Renal cortex interstitium (tissue), 11 donors: ENCODE results near the gene KIAA0040. TPM values are rescaled to one million over a fixed set of nuclear protein-coding genes. Genes with fewer than 3 reads are reported as not detected.

ENCODE experiments used
- DNase-seq, 11 donors: peaks; one replicate each; pipeline ENCODE4 v3.0.0-alpha.2; 2013; ENCODE audit warnings: low read depth in 9 of 11, low spot score in 4 of 11; ENCODE audit errors: extremely low read depth in 1 of 11
- polyA plus RNA-seq, 3 donors: library from polyadenylated mRNA; unstranded; fragments of 120-200 nt; gene quantifications; one replicate each; pipeline ENCODE4 v1.2.1, GENCODE V29; 2013; ENCODE audit not compliant: insufficient read length in 3 of 3

Gene KIAA0040
- polyA plus RNA-seq, 3 donors: 12.4 to 15.7 (median 13.0) TPM

DNA sequence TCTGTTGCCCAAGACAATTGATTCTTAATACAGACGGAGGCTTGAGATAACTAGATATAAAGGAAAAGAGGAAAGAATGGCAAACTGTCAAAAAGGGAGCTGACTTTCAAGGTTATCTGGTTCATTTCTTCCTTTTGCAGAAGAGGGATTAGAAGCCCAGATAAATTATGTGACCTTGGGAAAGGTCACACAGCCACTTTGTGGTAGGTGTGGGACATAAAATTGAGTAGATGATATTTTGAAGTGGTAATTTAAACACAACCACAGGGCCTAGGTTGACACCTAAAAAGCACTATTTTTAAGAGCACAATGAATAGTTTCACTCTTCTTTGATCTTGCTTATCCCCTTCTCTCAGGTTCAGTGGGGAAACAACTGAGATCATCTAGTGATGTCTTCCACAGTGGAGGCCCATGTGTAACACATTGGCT lies 16.9 kb upstream of the KIAA0040 start:
- DNase-seq: no peak

DNA sequence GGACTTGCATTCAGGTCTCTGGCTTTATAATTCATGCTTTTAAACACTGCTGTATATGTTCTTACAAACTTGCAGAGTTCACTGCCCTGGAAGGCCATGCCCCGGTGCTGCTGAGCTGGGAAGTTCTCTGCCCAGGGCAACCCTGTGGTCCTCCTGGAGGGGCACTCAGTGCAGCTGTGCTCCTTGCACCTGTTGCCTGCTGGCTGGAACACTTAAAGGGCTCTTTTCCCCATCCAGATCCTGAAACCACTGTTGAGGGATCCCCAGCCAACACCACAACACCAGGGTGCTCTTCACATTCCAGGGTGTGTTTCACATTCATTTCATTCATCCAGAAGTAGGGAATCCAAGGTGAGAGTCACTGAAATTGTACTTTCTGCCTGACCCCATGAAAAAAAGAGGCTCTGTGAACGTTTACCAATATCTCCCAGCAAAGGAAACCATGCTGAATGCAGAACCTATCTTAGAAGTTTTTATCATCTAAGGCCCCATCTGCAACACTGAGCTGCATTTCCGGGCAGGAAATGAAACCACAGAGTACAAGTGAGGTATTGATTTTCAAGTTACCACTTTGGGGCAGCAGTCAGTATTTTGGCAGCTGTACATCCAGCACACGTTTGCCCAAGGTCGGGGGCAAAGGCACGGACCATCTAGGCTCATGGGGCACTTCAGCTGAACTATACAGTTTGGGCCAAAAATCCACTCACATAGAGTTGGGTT lies 16.4 kb upstream of the KIAA0040 start:
- DNase-seq: no peak

DNA sequence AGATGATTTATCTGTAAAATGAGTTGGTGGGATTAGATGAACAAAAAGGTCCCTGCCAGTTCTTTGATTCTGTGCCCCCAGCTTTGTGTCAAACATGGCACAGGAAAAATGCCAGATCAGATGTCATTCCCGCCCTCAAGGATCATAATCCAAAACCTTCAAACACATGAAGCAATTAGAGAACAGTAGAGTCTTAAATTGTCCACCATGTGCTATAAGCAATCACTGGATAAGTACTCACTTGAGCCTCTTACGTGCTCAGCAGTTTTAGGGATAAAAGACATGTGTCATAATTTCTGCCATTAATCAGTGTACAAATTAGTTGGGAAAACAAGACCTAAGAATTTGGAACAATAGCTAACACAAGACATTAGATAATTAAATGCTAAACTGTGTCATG lies 15.4 kb upstream of the KIAA0040 start:
- DNase-seq: no peak

DNA sequence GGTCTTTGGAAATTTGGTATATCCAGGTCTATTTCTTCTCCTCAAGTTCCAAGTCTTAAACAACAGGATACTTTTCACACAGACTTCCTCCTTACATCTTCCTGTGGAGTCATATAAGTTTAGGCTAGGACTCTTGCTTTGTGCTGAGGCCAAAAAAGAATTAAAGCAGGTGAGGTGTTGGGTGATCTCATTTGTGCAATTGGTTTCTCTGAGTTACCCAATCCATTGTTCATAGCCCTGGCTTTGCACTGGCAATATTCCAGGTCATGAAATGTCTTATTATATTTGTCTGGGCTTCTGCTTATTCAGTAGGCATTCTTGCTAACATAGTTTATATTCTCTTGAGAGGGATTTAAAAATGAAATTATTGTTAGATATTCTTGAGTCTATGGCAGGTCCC lies 14.1 kb upstream of the KIAA0040 start:
- no peak for DNase-seq

DNA sequence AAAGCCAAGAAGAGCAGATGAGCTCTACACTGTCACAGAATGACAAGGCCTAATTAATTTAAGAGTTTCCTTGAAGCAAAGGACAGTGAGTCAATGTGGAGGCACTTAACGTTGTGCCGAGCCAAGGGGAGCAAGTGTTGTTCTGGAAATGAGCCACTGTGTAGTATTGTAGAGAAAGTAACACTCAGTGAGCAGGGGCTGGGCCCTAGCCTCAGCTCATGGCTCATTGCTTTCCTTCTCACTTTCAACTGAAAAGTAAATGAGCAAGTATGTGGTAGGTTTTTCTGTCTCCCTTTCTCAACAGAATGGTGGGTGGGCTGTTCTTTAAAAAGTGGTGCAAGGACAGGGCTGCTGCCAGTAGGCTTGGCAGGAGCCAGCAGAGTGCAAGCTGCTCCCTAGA lies 11.8 kb upstream of the KIAA0040 start:
- no peak for DNase-seq

DNA sequence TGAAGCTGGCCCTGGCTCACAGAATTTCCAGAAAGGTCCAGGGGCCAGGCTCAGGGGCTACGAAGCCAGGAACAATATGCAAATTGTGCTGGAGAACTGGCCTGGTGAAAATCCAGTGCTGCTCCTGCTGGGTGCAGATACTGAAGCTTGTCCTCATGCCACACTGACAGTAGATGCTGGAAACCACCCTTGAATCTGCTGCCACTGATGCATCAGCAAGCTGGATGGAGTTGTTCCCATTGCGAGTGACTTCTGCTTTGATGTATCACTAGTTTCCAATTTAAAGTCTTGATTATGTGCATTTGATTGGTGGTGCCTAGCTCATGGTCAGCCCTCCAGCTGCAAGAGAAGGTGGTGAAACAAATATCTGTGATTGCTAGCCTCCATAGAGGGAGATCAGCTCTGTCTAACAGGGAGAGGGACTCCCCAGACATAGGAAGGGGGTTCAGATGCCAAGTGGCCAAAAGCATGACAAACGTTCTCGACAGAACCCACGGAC lies 11.0 kb upstream of the KIAA0040 start:
- no peak for DNase-seq

DNA sequence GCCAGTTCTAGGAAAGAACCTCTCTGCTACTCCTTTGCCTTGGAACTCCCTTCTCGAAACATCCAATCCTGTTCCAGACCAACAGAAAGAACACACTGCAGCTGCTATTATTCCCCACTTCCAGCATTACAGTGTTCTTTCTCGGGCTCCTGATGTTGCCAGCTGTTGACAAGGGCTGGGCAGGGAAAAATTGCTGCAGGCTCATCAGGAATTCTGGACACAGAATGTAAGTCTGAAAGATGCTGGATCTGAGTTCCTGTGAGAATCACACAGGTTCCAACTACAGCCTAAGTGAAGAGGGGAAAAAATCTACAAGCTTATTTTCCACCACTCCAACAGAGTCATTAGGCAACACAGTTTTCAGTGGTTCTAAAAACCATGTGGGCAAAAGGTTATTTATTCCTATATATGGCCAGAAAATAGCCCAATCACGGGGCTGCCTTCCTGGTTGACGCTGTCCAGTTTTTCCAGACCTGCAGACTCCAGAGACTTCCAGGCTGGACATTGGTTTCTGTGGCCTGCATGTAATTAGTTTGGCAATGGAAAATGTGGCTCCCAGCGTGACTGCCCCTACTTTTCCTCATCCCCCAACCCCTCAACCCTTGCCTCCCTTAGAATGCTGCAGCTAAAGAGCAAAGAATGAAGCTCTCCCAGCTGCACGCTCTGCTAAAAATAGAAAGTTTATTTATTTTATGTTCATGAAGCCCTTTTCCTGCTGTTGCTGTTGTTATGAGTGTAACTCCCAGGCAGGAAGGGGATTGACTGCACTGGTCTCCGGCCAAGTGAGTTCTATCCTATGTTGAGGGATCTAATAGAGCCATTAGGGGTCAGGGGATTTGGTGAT lies 8.3 kb upstream of the KIAA0040 start:
- peak in 7 of 11 donors; percentile 44 to 76 (median 72) for DNase-seq

DNA sequence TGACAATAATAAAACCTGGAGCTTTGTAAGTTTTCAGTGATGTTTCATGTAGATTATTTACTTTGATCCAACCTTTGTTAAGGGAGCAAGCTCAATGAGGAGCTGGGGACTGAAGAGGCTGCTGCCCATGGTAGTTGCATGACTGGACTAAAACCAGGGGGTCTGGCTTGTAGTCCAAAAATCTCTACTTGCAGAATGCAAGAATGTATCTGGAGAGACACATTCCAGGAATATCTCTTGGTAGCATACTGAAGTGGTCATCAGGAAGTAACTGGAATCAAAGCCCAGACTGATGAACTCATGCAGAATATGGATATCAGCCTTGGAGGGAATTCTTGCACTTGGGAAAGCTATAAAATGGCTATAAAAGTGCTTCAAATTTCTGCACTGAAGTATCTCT lies 5.8 kb upstream of the KIAA0040 start:
- no peak for DNase-seq

DNA sequence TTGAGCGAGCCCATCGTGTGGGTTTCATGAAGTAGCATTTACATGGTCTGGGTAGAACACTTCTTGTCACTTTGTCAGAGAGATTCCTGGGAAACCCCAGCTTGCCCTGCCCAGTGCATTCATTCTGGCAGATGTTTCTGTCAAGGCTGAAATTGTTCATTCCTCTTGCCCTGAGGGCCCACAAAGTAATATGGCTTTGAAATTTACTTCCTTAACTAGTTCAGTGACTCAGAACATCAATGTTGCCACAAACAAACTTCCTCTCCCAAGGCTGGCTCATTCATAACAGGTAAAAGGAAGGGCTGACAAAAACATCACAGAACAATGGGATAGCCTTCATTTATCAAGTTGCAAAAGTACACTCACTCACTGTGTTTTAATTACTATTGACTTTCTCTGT lies 5.0 kb upstream of the KIAA0040 start:
- no peak for DNase-seq

DNA sequence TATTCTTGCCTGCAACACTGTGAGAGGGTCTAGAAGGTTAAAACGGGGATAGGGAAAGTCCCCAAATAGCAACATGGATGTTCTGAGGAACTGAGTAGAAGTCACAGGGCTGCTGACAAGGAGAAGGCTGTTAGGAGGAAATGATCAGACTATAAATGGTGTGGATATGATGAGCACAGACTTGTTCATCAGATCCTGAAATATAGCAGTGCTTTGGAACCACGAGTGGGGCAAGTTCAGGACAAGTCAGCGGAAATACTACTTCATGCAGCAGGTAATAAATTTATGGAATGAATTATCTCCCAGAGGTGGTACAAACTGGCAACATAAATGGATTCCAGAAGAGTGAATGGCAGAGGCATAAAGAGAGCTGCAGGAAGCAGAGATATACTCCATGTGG lies 3.2 kb upstream of the KIAA0040 start:
- no peak for DNase-seq

DNA sequence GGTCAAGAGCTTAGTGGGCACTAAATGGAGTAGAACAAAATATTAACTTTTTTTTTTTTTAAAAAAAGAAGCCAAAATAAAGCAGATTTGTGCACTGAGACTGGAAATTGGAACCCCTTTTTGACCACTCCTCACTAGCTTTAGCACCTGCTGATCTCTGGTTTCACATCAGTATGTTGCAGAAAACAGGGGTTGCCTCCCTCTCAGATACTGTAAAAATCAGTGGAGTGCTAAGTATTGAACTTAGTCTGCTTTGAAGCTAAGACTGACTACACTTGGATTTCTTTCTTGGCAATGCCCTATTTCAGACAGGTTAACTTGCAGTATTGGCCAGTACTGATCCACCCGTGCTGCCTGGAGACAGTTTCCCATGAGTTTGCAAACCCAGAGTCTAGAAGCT lies 2.7 kb upstream of the KIAA0040 start:
- no peak for DNase-seq

DNA sequence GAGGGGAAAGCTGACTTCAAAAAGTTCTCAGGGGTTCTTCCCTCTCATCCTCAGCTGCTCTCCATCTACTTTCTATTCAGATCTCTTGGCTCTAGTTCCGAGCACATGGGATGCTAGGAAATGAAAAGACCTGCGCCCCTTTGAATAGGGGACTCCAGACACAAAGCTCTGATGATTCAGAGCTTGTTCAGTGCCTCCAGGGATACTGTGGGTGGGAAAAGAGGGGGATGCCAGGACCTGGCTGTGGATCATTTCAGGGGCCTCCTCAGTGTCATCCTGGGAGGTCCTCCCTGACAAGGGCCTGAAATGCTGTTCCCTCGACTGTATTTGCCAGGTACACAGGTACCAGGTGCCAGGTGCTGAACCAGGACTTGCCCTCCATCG lies 943 bp upstream of the KIAA0040 start:
- DNase-seq: no peak

DNA sequence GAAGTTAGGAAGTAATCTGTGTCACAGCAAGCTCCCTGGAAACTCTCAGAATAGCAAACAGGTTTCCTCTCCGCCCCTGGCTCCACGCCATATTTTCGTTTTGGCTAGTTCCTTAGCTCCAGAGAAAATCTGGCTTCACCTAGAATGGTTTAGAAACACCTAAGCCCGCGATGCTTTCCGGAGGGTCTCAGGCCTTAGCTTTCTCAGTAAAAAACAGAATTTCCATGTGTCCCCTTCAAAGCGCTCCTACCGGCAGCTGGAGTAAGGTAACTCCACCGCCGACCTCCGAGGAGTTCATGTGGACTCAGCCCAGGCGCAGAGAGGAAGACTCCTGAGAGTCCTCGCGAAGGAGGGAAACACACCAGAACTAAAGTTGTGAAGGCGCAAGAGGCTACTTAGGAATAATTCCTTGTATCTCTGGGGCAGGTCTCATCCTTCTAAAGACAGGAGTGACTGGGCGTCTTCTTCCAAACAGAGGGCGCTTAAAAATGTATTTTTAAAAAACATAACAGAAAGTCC lies 406 bp downstream of the KIAA0040 start:
- peak in 7 of 11 donors; percentile 34 to 54 (median 42) for DNase-seq

DNA sequence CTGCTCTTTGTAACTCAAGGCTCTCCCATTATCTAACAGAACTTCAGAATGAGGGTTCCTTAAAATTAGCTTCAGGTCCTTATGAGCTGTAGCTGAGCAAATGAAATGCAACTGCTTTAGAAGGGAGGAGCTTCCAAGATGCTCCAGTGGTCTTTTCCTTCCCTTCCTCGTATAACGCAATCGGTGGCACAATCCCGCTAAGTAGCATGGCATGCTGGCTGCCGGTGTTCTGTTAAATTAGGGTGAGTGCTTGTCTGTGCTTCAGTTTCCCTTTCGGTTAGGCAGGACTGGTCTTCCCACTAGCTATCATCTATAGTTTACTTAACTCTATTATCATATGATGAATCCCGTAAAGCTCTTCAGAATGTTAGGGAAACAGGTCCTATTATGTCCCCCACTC lies 917 bp downstream of the KIAA0040 start:
- no peak for DNase-seq

DNA sequence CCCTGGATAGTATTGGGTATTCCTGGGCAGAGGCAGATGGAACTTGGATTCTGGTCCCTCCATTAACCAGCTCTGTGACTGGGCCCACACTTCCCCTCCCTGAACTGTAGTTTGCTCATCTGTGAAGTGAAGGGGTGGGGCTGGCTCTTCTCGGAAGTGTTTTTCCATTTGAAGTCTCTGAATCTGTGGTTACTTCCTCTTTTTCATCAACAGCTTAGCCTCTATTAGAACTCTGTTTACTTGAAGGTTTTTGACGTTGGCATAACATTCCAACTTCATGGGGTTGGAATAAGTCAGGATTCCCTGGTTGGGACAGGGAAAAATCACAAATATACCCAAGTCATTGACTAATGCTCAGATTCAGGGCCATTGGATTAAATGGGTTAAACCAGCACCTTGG lies 3.6 kb downstream of the KIAA0040 start:
- no peak for DNase-seq

DNA sequence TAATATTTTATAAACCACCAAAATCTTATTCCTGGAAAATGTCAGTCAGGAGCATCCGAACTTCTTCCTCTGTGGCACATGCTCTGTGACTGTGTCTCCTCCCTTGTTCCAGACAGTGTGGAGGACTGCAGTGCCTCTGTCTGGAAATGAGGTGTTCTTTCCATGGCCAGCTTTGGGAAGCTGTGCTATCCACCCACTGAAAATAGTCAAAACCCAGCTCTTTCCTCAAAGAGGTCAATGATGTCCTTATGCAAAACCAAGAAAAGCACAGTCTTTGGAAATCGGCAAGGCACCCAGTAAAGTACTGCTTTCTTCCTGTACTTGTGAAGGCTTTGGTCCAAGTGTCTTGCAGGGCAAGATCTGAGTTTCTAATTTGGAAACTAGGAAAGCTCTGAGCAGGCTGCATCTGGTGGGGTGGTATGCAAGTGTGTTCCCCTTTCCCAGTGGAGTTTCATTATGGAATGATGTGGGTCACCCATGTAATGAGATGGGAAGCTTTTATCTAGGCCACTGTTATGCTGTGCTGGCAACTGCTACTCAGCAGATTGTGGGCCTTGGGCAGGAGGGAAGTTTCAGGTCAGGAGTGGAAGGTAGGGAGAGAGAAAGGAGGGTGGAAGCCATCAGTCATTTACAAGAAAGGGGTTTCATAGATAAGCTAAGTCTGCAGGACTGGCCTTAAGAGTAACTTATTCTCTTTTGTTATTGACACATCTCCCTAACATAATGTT lies 6.0 kb downstream of the KIAA0040 start:
- DNase-seq: no peak

DNA sequence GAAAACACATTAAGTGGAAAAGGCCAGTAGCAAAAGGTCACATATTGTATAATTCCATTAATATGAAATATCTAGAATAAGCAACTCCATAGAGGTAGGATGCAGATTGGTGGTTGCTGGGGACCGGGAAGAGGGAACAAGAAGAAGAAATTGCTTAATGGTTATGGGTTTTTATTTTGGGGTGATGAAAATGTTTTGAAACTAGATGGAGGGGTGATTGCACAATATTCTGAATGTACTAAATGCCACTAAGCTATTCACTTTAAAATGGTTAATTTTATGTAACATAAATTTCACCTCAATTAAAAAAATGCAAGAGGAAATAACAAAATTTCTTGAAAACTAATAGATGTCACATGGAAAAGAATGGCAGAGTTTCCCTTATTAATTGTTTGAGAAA lies 6.7 kb downstream of the KIAA0040 start:
- no peak for DNase-seq

DNA sequence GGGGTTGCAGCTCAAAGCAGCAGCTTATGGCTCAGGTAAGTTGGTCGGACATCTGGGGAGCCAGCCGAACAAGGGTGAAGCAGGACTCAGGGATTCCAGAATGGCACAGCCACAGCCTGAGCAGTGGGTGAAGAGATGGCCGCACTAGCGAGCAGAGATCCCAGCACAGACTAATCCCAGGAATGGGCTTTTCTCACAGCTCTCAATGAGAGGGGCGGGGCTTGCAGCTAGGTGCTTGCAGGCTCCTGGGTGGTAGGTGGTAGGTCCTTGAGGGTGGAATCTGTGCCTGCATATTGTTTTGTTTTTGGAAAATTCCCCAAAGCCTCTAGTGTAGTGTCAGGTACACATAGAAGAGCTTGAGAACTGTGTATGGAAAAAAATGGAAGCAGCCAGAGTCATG lies 9.0 kb downstream of the KIAA0040 start:
- no peak for DNase-seq

DNA sequence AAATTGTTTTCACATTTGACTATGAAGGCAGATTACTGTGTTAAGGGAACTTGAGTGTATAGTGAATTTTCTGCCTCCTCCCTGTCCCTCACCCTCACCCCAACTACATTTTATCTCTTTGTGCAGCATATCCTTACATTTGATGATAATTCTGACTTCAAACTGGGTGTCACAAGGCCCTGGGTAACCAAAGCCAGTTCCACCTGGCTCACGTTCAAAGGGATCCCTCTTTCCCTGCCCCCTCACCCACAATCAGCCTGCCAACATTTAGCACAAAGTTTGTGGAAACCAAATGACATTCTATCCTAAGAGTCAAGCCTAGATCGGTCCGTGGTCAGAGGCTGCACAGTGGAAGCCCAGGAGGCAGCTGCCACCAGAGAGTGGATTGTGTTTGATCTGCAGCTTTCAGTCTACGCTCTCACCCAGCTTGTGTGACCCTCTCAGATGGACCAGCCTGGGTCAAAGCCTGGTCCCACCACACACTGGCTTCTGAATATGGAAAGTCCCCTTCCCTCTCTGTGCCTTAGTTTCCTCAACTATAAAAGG lies 10.3 kb downstream of the KIAA0040 start:
- no peak for DNase-seq
